Stimulated activated CD4-positive, alpha-beta T cell treated with anti-CD3 and anti-CD28 coated beads, Interleukin-15, amount 100 ng/mL, for 48 hours (primary cell): ENCODE measurements around the gene SSBP2.

ENCODE experiments used
- DNase-seq, 2 donors: peaks; one replicate each; pipeline ENCODE4 v3.0.0-alpha.2; 2020; ENCODE audit warnings: low read depth in 2 of 2

SSBP2 gene

DNA sequence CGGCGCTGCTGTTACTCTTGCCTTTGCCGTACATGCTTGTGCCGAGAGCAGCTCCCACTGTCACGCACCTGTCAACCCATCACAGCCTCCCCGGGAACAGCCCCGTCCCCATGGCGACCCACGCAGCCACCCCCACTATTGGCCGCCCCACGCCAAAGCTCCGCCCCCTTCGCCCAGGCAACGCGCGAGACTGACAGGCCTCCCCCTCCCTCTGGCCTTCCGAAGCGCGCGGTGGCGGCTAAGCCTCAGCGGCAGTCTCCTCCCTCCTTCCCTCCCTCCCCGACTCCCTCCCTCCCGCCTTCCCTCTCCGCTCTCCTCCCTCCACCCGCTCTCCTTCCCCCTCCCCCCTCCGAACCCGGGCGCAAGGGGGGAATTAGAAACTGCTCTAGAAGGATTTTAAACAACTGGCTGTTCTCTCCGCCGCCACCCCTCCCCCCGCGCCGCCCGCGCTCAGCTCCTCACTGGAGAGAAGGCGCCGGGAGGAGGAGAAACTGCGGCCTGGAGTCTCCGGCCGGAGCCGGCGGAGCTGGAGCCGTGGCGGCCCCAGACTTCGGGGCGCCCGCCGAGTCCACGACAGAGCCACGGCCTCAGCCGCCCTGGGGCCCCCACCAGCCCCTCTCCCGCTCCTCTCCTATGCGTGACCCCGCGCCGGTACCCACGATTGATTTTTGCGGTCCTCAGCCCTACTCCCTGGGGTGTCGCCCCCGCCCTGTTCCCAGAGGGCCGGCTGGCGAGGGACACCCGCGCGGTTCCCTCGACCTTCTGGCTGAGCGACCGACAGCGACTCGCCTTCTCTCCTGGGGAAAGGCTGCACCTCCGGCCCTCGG is at the start of gene SSBP2:
TSS of gene SSBP2 (minus strand) at position 89 of the 827 bp plus-strand sequence. CDS start at position 34, 55 bp downstream.
- DNase-seq: peak; percentile 95 to 96

- no peak for DNase-seq
These were observed 44.8 kb upstream of the SSBP2 start for GRCh38 chr5:81795666-81796065.

DNA sequence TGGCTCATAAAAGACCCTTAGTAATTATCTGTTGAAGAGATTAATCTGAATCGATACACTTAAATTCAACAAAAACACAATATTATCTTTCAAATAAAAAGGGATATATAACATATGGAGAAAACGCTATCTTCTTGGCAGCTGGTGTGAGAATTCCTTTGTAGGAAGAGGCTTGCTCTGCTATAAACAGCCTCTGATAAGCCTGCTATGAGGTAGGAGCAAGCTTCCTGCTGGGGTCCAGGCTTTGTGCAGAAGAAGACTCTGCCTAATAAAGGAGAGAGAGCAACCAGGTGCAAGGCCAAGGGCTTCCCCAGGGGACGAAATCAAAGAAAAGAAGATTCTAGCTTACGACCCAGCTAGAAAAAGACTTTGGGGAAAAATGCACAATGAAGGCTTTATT is 43.3 kb upstream of the SSBP2 start:
- DNase-seq: no peak

- no peak for DNase-seq
These were observed 39.4 kb upstream of the SSBP2 start for GRCh38 chr5:81790336-81790735.

DNA sequence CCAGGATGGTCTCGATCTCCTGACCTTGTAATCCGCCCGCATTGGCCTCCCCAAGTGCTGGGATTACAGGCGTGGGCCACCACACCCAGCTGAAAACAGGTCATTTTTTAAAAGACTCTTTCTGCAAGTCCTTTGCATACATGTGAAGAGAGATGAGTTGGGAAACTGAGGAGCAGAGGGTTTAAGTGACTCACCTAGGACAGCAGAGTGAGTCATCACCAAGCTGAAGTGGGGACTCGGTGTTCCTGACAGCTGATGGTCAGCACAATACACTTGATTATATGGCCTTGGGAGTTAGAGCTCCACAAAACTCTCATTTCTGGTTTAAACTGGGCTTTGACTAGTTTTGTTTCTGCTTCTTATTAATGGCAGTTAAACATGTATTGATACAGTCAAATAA is 38.1 kb upstream of the SSBP2 start:
- DNase-seq: no peak

GRCh38 chr5:81788329-81788728 is 37.4 kb upstream of the SSBP2 start:
- DNase-seq: no peak

DNA sequence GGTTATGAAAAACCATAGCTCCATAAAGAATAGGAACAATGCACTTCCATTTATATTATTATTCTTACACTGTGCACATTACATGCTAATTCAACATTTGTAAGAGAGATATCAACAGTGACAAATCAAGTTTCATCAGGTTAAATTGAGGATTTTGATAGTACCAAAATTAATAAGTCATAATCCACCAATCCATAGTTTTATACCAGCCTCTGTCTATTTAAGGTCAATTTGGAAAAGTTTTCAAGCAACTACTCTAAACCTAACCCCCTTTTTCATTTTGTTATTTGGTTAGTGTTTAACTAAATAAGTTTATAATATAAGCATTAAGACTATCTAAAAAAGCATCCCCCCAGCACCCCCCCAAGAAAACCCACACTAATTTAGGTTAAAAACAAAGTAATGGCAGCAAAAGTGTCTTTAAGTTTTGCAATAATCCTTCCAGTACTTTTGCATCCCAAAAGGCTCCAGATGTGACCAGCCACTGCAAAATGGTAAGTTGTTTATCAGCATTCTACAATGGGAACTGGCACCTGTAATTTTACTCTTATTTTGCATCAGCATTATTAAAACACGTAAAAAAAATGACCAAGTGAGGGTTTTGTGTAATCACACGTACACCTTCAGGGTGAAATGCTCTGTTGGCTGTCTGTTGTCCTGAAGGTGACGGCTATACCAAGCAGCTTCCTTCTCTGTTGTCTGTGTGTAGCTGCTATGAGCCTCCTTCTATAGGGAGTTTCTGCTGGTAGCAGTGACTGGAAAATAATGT is 36.8 kb upstream of the SSBP2 start:
- no peak for DNase-seq

DNA sequence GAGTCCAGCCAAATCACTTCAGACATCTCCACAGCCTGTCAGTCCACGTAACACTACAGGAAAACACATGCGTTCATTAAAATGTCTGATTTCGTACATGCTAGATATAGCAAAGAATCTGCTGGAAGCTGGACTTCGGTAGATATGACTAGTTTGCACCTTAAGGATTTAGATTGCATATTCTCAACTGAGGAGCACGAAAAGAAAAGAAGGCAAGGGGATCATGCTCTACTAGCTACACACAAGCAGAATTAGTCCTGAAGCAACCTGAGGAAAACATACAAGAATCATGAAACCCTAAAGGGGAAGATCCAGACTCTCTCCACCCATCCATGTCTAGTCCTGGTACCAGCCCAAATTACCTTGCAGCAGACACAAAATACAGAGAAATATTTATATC is 36.1 kb upstream of the SSBP2 start:
- DNase-seq: no peak

DNA sequence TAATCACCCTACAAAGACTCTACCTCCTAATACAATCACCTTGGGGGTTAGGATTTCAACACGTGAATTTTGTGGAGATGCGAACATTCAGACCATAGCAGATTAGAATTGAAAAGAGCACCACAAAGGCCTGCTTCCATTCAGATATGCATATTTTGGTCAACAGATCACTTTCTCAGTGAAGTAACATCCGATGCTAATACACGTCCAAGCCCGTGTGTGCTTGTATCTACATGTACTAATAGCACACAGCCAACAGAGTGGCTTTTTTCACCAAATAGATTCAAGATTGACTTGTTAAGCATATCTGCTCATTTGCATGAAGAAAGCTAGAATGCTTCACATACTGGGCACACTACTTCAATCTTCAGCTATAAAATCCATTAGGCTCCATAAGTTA is 35.6 kb upstream of the SSBP2 start:
- no peak for DNase-seq

- DNase-seq: no peak
These were observed 34.4 kb upstream of the SSBP2 start for GRCh38 chr5:81785322-81785721.

- DNase-seq: no peak
These were observed 32.5 kb upstream of the SSBP2 start for GRCh38 chr5:81783401-81783800.

- no peak for DNase-seq
These were observed 31.9 kb upstream of the SSBP2 start for GRCh38 chr5:81782811-81783210.

- DNase-seq: no peak
These were observed 29.0 kb upstream of the SSBP2 start for GRCh38 chr5:81779916-81780266.

DNA sequence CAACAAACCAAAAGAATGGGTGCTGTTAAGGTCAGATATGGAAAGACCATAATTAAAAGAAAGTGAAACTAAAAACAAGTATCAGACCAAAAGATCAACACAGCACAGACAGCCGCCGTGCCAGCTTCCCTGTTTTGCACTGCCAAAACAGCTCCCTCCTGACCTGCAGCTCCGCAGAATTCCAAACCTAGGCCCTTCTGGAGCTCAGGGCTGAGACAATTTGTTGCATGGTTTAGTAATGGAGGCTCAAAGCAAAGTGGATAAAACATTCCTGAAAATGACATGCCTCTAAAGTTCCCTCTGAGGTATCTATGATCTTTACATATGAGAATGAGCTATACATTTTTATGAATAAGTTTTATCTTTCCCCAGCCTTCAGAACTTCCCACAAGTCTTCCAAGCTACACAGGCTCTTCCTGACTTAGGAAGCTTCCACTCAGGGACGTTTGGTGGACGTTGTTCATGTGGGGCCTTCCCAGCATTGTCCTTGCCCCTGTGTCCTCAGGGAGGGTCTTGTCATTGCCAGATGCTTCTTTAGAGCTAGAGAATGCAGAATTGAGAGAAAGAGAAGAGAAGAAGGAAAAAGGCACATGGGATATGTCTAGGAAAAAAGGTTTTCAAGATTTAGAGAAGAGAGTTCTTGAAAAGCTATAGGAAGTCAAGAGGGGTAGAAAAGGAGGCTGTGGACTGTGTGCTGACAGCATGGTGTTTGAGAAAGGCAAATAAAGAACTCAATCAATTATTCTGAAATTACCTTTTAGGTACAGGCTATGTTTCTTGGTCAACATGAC is 28.4 kb upstream of the SSBP2 start:
- DNase-seq: no peak

DNA sequence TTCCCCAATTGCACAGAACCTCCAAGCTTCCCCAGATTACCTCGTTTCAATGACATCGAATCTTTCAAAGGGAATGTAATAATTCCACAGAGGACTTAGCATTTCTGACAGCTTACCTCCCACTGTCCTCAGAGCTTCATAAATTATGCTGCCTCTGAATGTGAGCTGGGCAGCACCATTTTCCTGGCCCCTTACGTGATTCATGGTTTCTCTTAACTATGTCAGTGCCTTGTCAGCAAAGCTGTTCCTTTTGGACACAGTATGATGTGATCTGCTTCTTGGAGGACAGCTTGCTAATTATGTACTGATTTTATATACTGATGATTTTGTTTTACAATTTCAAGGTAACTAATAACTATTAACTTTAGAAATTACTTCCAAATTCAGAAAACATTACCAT is 27.7 kb upstream of the SSBP2 start:
- DNase-seq: no peak

- DNase-seq: no peak
These were observed 25.4 kb upstream of the SSBP2 start for GRCh38 chr5:81776258-81776657.

DNA sequence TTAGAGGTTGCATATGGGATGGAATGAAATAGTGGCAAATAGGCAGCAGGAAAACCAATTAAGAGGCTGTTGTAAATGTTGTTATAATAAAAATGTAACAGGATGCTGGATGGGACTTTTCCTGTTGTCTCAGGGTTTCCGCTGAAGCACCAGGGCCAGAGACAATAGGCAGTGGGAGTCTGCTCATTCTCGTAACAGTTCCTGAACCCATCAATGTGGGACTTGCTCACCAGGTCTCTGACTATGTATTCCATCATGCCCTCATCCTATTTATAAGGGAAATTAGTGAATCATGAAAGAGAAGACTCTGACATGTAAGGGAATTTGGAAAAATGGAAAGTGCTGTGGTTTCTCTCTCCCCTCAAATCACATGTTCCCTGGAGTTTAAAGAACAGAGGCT is 23.5 kb upstream of the SSBP2 start:
- no peak for DNase-seq

DNA sequence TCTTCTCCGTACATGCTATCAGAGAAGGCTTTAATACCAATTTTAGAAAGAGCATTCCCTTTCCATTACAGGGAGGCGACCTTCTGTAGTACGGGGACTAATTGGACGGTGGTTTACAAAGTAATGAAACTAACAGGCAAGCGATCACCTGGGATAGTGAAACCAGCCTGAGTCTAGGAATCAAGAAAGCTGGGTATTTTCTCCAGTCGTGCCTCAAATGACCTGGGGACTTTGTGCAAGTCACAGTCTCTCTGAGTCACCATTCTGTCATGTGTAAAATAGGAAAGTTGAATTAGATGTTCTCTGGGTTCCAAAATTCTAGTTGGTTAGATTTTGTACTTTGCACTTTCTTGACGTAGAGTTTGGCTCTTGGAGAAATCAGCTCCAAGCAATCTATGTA is 22.7 kb upstream of the SSBP2 start:
- no peak for DNase-seq

DNA sequence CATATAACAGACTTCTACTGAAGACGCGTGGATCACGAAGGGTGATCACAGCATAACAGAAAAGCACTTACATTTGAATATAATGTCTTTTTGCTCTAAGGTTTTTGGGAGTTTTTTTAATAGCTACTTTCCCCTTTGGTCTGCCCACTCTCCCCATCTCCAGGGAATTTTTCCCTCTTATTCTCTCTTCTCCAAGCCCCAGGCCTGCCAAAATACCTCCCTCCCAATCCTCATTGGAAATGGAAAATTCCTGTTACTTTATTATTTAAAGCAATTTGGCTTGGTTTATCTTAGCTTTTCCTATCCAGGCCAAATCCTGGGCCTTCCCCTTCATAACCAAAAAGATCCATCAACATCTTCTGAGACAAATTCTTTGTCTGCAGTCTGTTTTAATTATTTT is 22.3 kb upstream of the SSBP2 start:
- no peak for DNase-seq

DNA sequence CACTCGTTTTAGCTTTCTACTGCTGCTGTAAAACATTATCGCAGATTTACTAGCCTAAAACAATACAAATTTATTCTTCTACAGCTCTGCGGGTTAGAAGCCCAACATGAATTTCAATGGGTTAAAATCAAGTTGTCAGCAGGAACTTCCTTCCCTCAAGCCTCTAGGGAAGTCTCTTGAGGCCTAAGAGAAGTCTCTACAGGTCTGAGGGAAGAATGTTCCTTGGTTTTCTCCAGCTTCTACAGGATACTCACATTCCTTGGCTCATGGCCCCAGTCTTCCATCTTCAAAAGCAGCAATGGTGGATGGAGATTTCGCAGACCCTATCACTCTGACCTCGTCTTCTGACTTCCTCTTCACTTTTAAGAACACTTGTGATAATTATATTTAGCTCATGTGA is 21.6 kb upstream of the SSBP2 start:
- no peak for DNase-seq

GRCh38 chr5:81768935-81769452 is 18.1 kb upstream of the SSBP2 start:
- DNase-seq: no peak

DNA sequence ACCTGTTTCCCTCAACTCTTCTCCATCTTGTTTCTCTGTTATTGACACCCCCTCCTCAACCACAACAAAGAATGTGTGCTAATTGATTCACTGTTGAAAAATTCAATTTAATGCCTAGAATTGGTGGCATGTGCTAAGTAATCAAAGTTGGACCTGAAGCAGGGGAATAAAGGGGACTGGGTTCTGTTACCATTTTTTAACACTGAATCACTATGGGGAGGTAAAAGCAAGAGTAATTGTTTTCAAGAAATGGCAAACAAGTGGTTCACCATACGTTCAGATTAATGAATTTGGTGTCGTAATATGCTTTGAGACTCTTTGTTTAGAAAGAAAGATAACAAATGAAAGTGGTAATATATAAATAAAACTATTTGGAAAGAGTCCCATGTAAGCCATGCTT is 17.0 kb upstream of the SSBP2 start:
- no peak for DNase-seq
